Psoas muscle (tissue), 8 donors: ENCODE results near the gene SCG3. TPM values are rescaled to one million over a fixed set of nuclear protein-coding genes. Genes with fewer than 3 reads are reported as not detected.

Source experiments
- ATAC-seq, 4 donors: fragments of 200-7000 bp; cut with Tn5 transposase; one replicate each; pipeline ENCODE4 v1.9.1; 2020; ENCODE audit warnings: moderate library complexity in 3 of 4, mild to moderate bottlenecking in 2 of 4
- DNase-seq, 2 donors: peaks; one replicate each; pipeline ENCODE4 v3.0.0-alpha.2; 2020
- H3K27ac ChIP-seq: fragments of 200-600 bp; one replicate; pipeline ENCODE4 v1.8.0; 2022
- H3K27me3 ChIP-seq, 3 donors: fragments of 200-600 bp in 1 of 3; one replicate each; pipeline versions ENCODE4 v1.6.1 to v1.8.0; 2013 to 2022; ENCODE audit warnings: low read length in 2 of 3, mild to moderate bottlenecking in 2 of 3, moderate library complexity in 1 of 3; ENCODE audit not compliant: insufficient read depth in 3 of 3
- H3K36me3 ChIP-seq, 2 donors: fragments of 200-600 bp in 1 of 2; one replicate each; pipeline versions ENCODE4 v1.6.1 to v1.8.0; 2013 to 2022; ENCODE audit warnings: low read depth in 1 of 2, mild to moderate bottlenecking in 1 of 2, moderate library complexity in 1 of 2; ENCODE audit not compliant: insufficient read depth in 1 of 2
- H3K4me1 ChIP-seq: fragments of 200-600 bp; one replicate; pipeline ENCODE4 v1.8.0; 2022
- H3K4me3 ChIP-seq: fragments of 200-600 bp; one replicate; pipeline ENCODE4 v1.8.0; 2022; ENCODE audit warnings: mild to moderate bottlenecking
- H3K9me3 ChIP-seq: fragments of 200-600 bp; one replicate; pipeline ENCODE4 v1.8.0; 2022
- CTCF ChIP-seq: fragments of 200-600 bp; IDR thresholded peaks from one replicate; pipeline ENCODE4 v1.8.0; 2022; ENCODE audit warnings: antibody characterized with exemption
- WGBS, 3 donors: extraction: QIAGEN DNeasy Blood & Tissue Kit; methylation state at CpG; one replicate each; pipeline versions ENCODE4 v1.1.6 to v1.1.7; 2013; 5-methylcytosine and 5-hydroxymethylcytosine counted together
- intact Hi-C, 2 donors: fragments of 100-400 bp; cut with DNase I; formaldehyde crosslinking; loops; one replicate each; pipeline versions ENCODE4 v1.11.0 to v1.14.2; 2022
- polyA plus RNA-seq, 3 donors: library from polyadenylated mRNA; stranded (reverse); fragments of 200-250 nt; gene quantifications; one replicate each; pipeline ENCODE4 v1.2.3, GENCODE V29; 2013
- total RNA-seq, 4 donors: library from RNA; stranded (reverse); fragmentation: NEBNext Ultra II Directional in 2 of 4; extraction: Animal tissue kit (Norgen Biotek cat#: 25700) in 2 of 4; gene quantifications; one replicate each; pipeline versions ENCODE4 v1.2.1 to v1.2.4, GENCODE V29; 2021 to 2023
- donor health status: healthy with polysubstance abuse.
- donor health status: DM: no; HTN: no; CAD: no; lungs with moderate emphysema.
- donor health status: Bipolar disorder and iron deficiency.
- donor health status: healthy.
- donor health status: DM: yes; HTN: yes; CAD: no.
- donor health status: DM: no; HTN: no; CAD: no.
- donor health status: DM: no; HTN: no; CAD: no.
- donor health status: DM: yes; HTN: yes; CAD: no.

The SCG3 gene
- total and polyA plus RNA-seq, 7 donors = 0.04 to 0.07 (median 0.06) TPM; not detected in 4

GRCh38 chr15:51672155-51672687 is 9.1 kb upstream of the SCG3 start:
- no peaks in the 10 kb centered on the region for H3K9me3 ChIP-seq
- peaks cover 0 to 4% (median 0%) of the 10 kb centered on the region in 3 donors for H3K27me3 ChIP-seq
- TF ChIP-seq CTCF = no peak
- WGBS, 3 donors = 12 to 23% (median 17%) methylated on average over 9 of the region's 9 CpGs
- no peak overlapping the region for H3K4me3 ChIP-seq
- DNase-seq = no peak
- H3K36me3 ChIP-seq = no peaks in the 10 kb centered on the region
- intact Hi-C loops = no loop called here
- ATAC-seq = no peak
- no peaks in the 10 kb centered on the region for H3K4me1 ChIP-seq
- H3K27ac ChIP-seq = no peak overlapping the region

- Histone ChIP-seq H3K36me3 (no peaks in the 10 kb centered on the region), H3K4me1 (no peaks in the 10 kb centered on the region), H3K27me3 (peaks cover 0 to 4% (median 0%) of the 10 kb centered on the region in 3 donors), H3K9me3 (no peaks in the 10 kb centered on the region), H3K27ac (no peak overlapping the region), H3K4me3 (no peak overlapping the region)
- no peak for ATAC-seq
- intact Hi-C loops = no loop called here
- 12 to 33% (median 23%) methylated on average over 2 of the region's 2 CpGs for WGBS, 3 donors
- TF ChIP-seq CTCF = no peak
- no peak for DNase-seq
Observed at GRCh38 chr15:51672913-51673857, 8.1 kb upstream of the SCG3 start.

- WGBS, 3 donors = 10 to 20% (median 20%) methylated on average over 1 of the region's 1 CpG
- intact Hi-C loops = no loop called here
- no peaks in the 10 kb centered on the region for H3K4me1 ChIP-seq
- no peaks in the 10 kb centered on the region for H3K9me3 ChIP-seq
- no peaks in the 10 kb centered on the region for H3K36me3 ChIP-seq
- no peak for TF ChIP-seq CTCF
- H3K27me3 ChIP-seq = peaks cover 0 to 4% (median 1%) of the 10 kb centered on the region in 3 donors
- no peak overlapping the region for H3K4me3 ChIP-seq
- no peak for DNase-seq
- no peak overlapping the region for H3K27ac ChIP-seq
- ATAC-seq = no peak
Observed at GRCh38 chr15:51675234-51675633, 6.1 kb upstream of the SCG3 start.

- intact Hi-C loops = no loop called here
- no peaks in the 10 kb centered on the region for H3K4me1 ChIP-seq
- WGBS, 3 donors = 92 to 100% (median 94%) methylated on average over 1 of the region's 1 CpG
- TF ChIP-seq CTCF = no peak
- H3K4me3 ChIP-seq = no peak overlapping the region
- no peak overlapping the region for H3K27ac ChIP-seq
- ATAC-seq (no peak), DNase-seq (no peak)
- no peaks in the 10 kb centered on the region for H3K36me3 ChIP-seq
- peaks cover 0 to 17% (median 5%) of the 10 kb centered on the region in 3 donors for H3K27me3 ChIP-seq
- no peaks in the 10 kb centered on the region for H3K9me3 ChIP-seq
Observed at GRCh38 chr15:51677021-51677420, 4.3 kb upstream of the SCG3 start.
